Esophagus muscularis mucosa (tissue), 4 donors: ENCODE data around the gene PARG. TPM values are rescaled to one million over a fixed set of nuclear protein-coding genes. Genes with fewer than 3 reads are reported as not detected.

Experiments used
- DNase-seq: peaks from one replicate; pipeline ENCODE4 v3.0.0-alpha.2; 2017; ENCODE audit errors: extremely low spot score
- H3K27ac ChIP-seq, 4 donors: fragments of 200-600 bp; sonication (generic); replicated peaks in 1 of 4; 1 replicate in 3 of 4; 2 replicates in 1 of 4; pipeline ENCODE4 v1.5.1; 2016 to 2019; ENCODE audit warnings: mild to moderate bottlenecking in 1 of 4
- H3K27me3 ChIP-seq, 4 donors: fragments of 200-600 bp; sonication (generic); one replicate each; pipeline versions ENCODE4 v1.5.1 to v1.6.0; 2016 to 2019
- H3K36me3 ChIP-seq, 4 donors: fragments of 200-600 bp; sonication (generic); one replicate each; pipeline ENCODE4 v1.5.1; 2016 to 2019
- H3K4me1 ChIP-seq, 4 donors: fragments of 200-600 bp; sonication (generic); one replicate each; pipeline ENCODE4 v1.5.1; 2016 to 2019
- H3K4me3 ChIP-seq, 4 donors: fragments of 200-600 bp; sonication (generic); 1 replicate in 2 of 4; 2 replicates in 2 of 4; pipeline ENCODE4 v1.5.1; 2016 to 2019; ENCODE audit warnings: mild to moderate bottlenecking in 4 of 4, moderate library complexity in 1 of 4
- H3K9me3 ChIP-seq, 4 donors: fragments of 200-600 bp; sonication (generic); 1 replicate in 3 of 4; 2 replicates in 1 of 4; pipeline ENCODE4 v1.5.1; 2016 to 2019
- EP300 ChIP-seq: sonication (generic); formaldehyde crosslinking; IDR thresholded peaks from one replicate; pipeline ENCODE4 v1.6.1; 2017; ENCODE audit warnings: antibody characterized with exemption
- POLR2A ChIP-seq: fragments of 450-650 bp; IDR thresholded peaks from one replicate; pipeline ENCODE4 v1.6.1; 2017; ENCODE audit warnings: antibody characterized with exemption, moderate library complexity, mild to moderate bottlenecking, low read depth
- POLR2AphosphoS5 ChIP-seq, 2 donors: sonication (generic); formaldehyde crosslinking; IDR thresholded peaks; one replicate each; pipeline ENCODE4 v1.6.1; 2017; ENCODE audit warnings: antibody characterized with exemption in 2 of 2
- whole genome bisulfite sequencing: methylation state at CpG from one replicate; pipeline ENCODE4 v1.1.5; 2018; 5-methylcytosine and 5-hydroxymethylcytosine counted together
- intact Hi-C: fragments of 100-400 bp; cut with DNase I; formaldehyde crosslinking; loops from one replicate; pipeline ENCODE4 v1.15.1; 2023
- total RNA-seq, 4 donors: library from RNA; depleted of rRNA; stranded (reverse); fragments of >200 nt; gene quantifications; one replicate each; pipeline versions ENCODE4 v1.1.0 to v1.2.1, GENCODE V29; 2016
- TF ChIP-seq, protein P1 (sequence below), 3 experiments: fragments of 200-600 bp in 2 of 3; fragments of 450-650 bp in 1 of 3; sonication (generic) in 2 of 3; IDR thresholded peaks; one replicate each; pipeline ENCODE4 v1.5.1; 2017 to 2019; ENCODE audit warnings: antibody characterized with exemption in 3 of 3, mild to moderate bottlenecking in 2 of 3, moderate library complexity in 1 of 3

PARG gene
- total RNA-seq, 4 donors from 2014 or later, result 20.9 to 30.7 (median 23.7) TPM

DNA sequence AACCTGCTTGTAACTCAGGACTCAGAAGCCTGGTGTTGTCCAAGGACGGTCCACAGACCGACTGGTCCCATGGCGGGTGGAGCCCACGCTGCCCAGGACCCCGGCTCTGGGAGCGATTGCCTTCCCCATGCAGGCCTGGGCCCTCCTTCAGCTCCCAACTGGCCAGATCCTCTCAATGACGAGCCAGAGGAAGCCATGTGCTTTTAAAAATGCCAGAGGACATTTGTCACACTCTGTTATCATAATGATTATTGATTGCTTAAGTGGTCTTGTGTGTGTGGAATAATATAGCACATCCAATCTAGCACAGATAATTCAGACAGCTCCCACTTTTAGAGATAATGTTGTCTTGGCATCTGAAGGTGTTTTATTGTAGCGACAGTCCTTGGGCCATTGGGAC is 157.1 kb downstream of the PARG start:
- intact Hi-C loops, result no loop called here
- WGBS, result 78% methylated on average over 4 of the region's 8 CpGs
- DNase-seq, result no peak
- Histone ChIP-seq H3K36me3 (no peaks in the 10 kb centered on the region), H3K4me3 (no peak overlapping the region), H3K9me3 (no peaks in the 10 kb centered on the region), H3K27ac (no peak overlapping the region), H3K4me1 (no peaks in the 10 kb centered on the region), H3K27me3 (peaks cover 0 to 4% (median 0%) of the 10 kb centered on the region in 4 donors)
- TF ChIP-seq EP300, result no peak
- TF ChIP-seq, protein P1, sequence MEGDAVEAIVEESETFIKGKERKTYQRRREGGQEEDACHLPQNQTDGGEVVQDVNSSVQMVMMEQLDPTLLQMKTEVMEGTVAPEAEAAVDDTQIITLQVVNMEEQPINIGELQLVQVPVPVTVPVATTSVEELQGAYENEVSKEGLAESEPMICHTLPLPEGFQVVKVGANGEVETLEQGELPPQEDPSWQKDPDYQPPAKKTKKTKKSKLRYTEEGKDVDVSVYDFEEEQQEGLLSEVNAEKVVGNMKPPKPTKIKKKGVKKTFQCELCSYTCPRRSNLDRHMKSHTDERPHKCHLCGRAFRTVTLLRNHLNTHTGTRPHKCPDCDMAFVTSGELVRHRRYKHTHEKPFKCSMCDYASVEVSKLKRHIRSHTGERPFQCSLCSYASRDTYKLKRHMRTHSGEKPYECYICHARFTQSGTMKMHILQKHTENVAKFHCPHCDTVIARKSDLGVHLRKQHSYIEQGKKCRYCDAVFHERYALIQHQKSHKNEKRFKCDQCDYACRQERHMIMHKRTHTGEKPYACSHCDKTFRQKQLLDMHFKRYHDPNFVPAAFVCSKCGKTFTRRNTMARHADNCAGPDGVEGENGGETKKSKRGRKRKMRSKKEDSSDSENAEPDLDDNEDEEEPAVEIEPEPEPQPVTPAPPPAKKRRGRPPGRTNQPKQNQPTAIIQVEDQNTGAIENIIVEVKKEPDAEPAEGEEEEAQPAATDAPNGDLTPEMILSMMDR (IDR thresholded peaks at IDR 0.05), result no peak

DNA sequence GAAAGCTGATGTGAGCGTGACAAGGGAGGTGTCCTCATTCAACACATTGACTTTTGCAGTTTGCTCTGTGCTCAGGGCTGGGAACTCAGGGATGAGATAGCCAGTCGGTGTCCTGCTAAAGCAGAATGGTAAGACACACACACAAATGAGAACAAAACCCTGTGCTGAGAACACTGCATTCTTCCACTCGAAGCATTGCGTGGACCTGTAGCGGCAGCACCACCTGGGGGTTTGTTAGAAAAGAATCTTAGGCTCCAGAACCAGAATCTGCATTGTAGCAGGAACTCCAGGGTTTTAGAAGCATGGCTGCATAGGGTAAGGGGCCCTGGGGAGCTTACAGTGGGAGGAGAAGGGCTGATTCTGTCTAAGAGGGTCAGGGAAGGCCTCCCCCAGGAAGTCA is 158.2 kb downstream of the PARG start:
- no peaks in the 10 kb centered on the region for H3K4me1 ChIP-seq
- H3K9me3 ChIP-seq, result no peaks in the 10 kb centered on the region
- DNase-seq, result no peak
- peaks cover 0 to 6% (median 0%) of the 10 kb centered on the region in 4 donors for H3K27me3 ChIP-seq
- 61% methylated on average over 5 of the region's 5 CpGs for WGBS
- intact Hi-C loops, result no loop called here
- TF ChIP-seq, protein P1 (IDR thresholded peaks at IDR 0.05), result no peak
- TF ChIP-seq POLR2AphosphoS5 (IDR thresholded peaks at IDR 0.05), result no peak
- TF ChIP-seq POLR2A, result no peak
- no peak for TF ChIP-seq EP300
- H3K27ac ChIP-seq, result no peak overlapping the region
- H3K4me3 ChIP-seq, result no peak overlapping the region
- H3K36me3 ChIP-seq, result no peaks in the 10 kb centered on the region

DNA sequence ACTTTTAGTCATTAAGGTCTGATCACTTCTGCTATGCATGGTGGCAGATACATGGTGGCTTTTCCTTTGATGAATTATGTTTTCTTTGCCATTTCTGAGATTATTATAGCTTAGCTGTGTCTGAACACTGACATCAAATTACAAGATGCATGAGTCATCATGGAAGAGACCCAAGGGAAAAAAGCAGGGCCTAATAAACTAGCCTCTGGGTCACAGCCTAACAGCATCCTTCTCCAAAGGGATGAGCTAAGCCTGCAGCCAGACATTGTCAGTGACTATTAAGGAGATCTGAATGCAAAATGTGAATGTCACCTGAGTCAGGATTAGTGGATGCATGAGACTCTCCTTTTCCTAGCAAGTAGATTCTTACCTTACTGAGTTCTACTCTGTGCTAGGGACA is 160.6 kb downstream of the PARG start:
- Histone ChIP-seq H3K4me3 (no peak overlapping the region), H3K4me1 (no peaks in the 10 kb centered on the region), H3K9me3 (no peaks in the 10 kb centered on the region), H3K27me3 (peaks cover 0 to 13% (median 0%) of the 10 kb centered on the region in 4 donors), H3K36me3 (no peaks in the 10 kb centered on the region), H3K27ac (no peak overlapping the region)
- intact Hi-C loops, result no loop called here
- TF ChIP-seq EP300 (no peak), POLR2A (no peak), POLR2AphosphoS5 (IDR thresholded peaks at IDR 0.05) (no peak)
- TF ChIP-seq, protein P1 (IDR thresholded peaks at IDR 0.05), result no peak
- DNase-seq, result no peak

DNA sequence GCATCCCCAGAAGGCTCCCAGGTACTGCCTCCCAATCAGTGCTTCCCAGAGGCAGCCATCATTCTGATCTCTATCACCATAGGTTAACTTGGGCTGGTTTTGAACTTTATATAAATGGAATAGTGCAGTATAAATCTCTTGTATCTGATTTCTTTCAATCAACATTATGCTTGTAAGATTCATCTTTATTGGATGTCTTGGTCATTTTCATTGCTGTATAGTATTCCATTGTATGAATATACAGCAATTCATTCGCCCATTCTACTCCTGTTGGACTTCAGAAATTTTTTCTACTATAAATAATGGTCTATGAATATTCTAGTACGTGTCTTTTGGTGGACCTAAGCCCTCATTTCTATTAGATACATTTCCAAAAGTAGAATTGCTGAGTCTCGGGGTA is 163.6 kb downstream of the PARG start:
- no peak overlapping the region for H3K4me3 ChIP-seq
- DNase-seq, result no peak
- no peak for TF ChIP-seq EP300
- TF ChIP-seq, protein P1 (IDR thresholded peaks at IDR 0.05), result no peak
- TF ChIP-seq POLR2AphosphoS5 (IDR thresholded peaks at IDR 0.05), result no peak
- TF ChIP-seq POLR2A, result no peak
- H3K36me3 ChIP-seq, result no peaks in the 10 kb centered on the region
- no peaks in the 10 kb centered on the region for H3K4me1 ChIP-seq
- H3K27ac ChIP-seq, result no peak overlapping the region
- peaks cover 0 to 13% (median 0%) of the 10 kb centered on the region in 4 donors for H3K27me3 ChIP-seq
- 78% methylated on average over 3 of the region's 3 CpGs for WGBS
- intact Hi-C loops, result no loop called here
- no peaks in the 10 kb centered on the region for H3K9me3 ChIP-seq

DNA sequence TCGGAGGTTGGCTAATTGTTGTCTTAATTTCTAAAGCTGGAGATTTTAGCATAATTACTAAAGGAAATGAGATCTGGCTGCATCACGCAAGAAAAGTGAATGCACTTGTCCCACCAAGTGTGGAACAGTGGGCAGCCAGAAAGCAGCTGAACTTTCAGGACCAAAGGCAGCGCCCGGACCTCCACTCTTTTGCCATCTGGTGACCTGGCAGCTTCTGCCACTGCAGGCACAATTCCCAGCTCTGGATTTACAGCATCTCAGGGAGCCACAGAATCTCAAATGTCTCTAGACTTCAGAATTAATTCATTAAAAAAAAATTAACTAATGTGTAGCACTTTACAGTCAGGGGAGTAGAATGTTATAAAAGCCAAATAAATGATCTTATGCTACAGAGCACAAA is 165.0 kb downstream of the PARG start:
- H3K9me3 ChIP-seq, result no peaks in the 10 kb centered on the region
- intact Hi-C loops, result no loop called here
- no peak overlapping the region for H3K4me3 ChIP-seq
- DNase-seq, result no peak
- no peaks in the 10 kb centered on the region for H3K36me3 ChIP-seq
- no peaks in the 10 kb centered on the region for H3K4me1 ChIP-seq
- H3K27ac ChIP-seq, result no peak overlapping the region
- peaks cover 0 to 20% (median 0%) of the 10 kb centered on the region in 4 donors for H3K27me3 ChIP-seq
- TF ChIP-seq POLR2AphosphoS5 (IDR thresholded peaks at IDR 0.05), result no peak
- no peak for TF ChIP-seq POLR2A
- TF ChIP-seq, protein P1 (IDR thresholded peaks at IDR 0.05), result no peak
- TF ChIP-seq EP300, result no peak
- WGBS, result 85% methylated on average over 4 of the region's 4 CpGs
